Keratinocyte (primary cell): ENCODE results near the gene CCDC9B. TPM values are rescaled to one million over a fixed set of nuclear protein-coding genes. Genes with fewer than 3 reads are reported as not detected.
A peak's percentile ranks its signal among the peaks of the same experiment; 100 is the strongest.

Experiments used
- DNase-seq: peaks from one replicate; pipeline ENCODE4 v3.0.0-alpha.2; 2011; ENCODE audit warnings: low read depth, missing footprints, low spot score
- FAIRE-seq: peaks from 2 replicates; lab custom pipeline; 2011; peaks lifted over from hg19 to GRCh38; lab: Jason Lieb, UNC
- H2AFZ ChIP-seq: 2 replicates; pipeline ENCODE4 v1.6.0; 2012; ENCODE audit warnings: low read length, control low read depth, inconsistent platforms; ENCODE audit not compliant: control insufficient read depth
- H3K27ac ChIP-seq: 2 replicates; pipeline ENCODE4 v1.5.1; 2011; ENCODE audit warnings: low read length; ENCODE audit not compliant: control insufficient read depth, insufficient read depth
- H3K27me3 ChIP-seq: 3 replicates; pipeline ENCODE4 v1.6.0; 2011; ENCODE audit warnings: low read length; ENCODE audit not compliant: control insufficient read depth, insufficient read depth; ENCODE audit errors: extremely low read depth
- H3K36me3 ChIP-seq, 2 experiments: 2 replicates in 1 of 2; 3 replicates in 1 of 2; pipeline ENCODE4 v1.5.1; 2011; ENCODE audit warnings: low read length in 2 of 2, mild to moderate bottlenecking in 1 of 2; ENCODE audit not compliant: control insufficient read depth in 2 of 2, insufficient read depth in 2 of 2; ENCODE audit errors: extremely low read depth in 1 of 2
- H3K4me1 ChIP-seq: 3 replicates; pipeline ENCODE4 v1.5.1; 2011; ENCODE audit warnings: low read length; ENCODE audit not compliant: control insufficient read depth, insufficient read depth; ENCODE audit errors: extremely low read depth
- H3K4me2 ChIP-seq: 3 replicates; pipeline ENCODE4 v1.6.0; 2011; ENCODE audit warnings: low read depth, low read length; ENCODE audit not compliant: control insufficient read depth, insufficient read depth; ENCODE audit errors: extremely low read depth
- H3K4me3 ChIP-seq, 3 experiments: fragments of 200-600 bp in 1 of 3; sonication (generic) in 1 of 3; 2 replicates in 2 of 3; 3 replicates in 1 of 3; pipeline ENCODE4 v1.5.1; 2011 to 2016; ENCODE audit warnings: low read length in 3 of 3, mild to moderate bottlenecking in 3 of 3, control low read depth in 2 of 3, inconsistent platforms in 1 of 3, low read depth in 1 of 3, mixed read lengths in 1 of 3, mixed run types in 1 of 3, moderate library complexity in 1 of 3; ENCODE audit not compliant: control insufficient read depth in 2 of 3, insufficient read depth in 2 of 3; ENCODE audit errors: extremely low read depth in 1 of 3
- H3K79me2 ChIP-seq: 2 replicates; pipeline ENCODE4 v1.6.0; 2012; ENCODE audit warnings: low read length; ENCODE audit not compliant: control insufficient read depth, insufficient read depth
- H3K9ac ChIP-seq: 3 replicates; pipeline ENCODE4 v1.6.0; 2011; ENCODE audit warnings: low read length; ENCODE audit not compliant: control insufficient read depth, insufficient read depth; ENCODE audit errors: extremely low read depth
- H3K9me1 ChIP-seq: 3 replicates; pipeline ENCODE4 v1.6.0; 2011; ENCODE audit warnings: low read length; ENCODE audit not compliant: control insufficient read depth, insufficient read depth; ENCODE audit errors: extremely low read depth
- H3K9me3 ChIP-seq: 2 replicates; pipeline ENCODE4 v1.5.1; 2012; ENCODE audit warnings: low read depth, low read length; ENCODE audit not compliant: control insufficient read depth
- H4K20me1 ChIP-seq: 3 replicates; pipeline ENCODE4 v1.6.0; 2011; ENCODE audit warnings: low read length; ENCODE audit not compliant: control insufficient read depth, insufficient read depth; ENCODE audit errors: extremely low read depth
- EZH2 ChIP-seq: IDR thresholded peaks from one replicate; pipeline ENCODE4 v1.6.1; 2012; ENCODE audit warnings: inconsistent platforms, mild to moderate bottlenecking, low read length, moderate library complexity
- dilution Hi-C: fragments of 300-500 bp; cut with MboI; formaldehyde crosslinking; loops from one replicate; pipeline ENCODE4 v1.7.0; 2020; ENCODE audit warnings: low sequenced_read_pairs; ENCODE audit not compliant: extremely low pct_ligation_motif_present
- polyA plus RNA-seq, 5 experiments: library from polyadenylated mRNA; depleted of rRNA in 3 of 5; stranded (reverse) in 3 of 5; stranded (forward) in 1 of 5; unstranded in 1 of 5; fragments of >200 nt; gene quantifications; 1 replicate in 1 of 5; 2 replicates in 3 of 5; 3 replicates in 1 of 5; pipeline versions ENCODE4 v1.2.1 to v1.2.3, GENCODE V29; 2011 to 2012; ENCODE audit warnings: missing spikeins in 2 of 5, low read depth in 1 of 5, low replicate concordance in 1 of 5
- TF ChIP-seq, protein P1 (sequence below), 3 experiments: IDR thresholded peaks in 1 of 3; conservative IDR thresholded peaks in 1 of 3; optimal IDR thresholded peaks in 1 of 3; 2 replicates in 2 of 3; 3 replicates in 1 of 3; pipeline versions ENCODE3 to v1.5.1; 2011; ENCODE audit warnings: low read length in 3 of 3, mild to moderate bottlenecking in 3 of 3, moderate library complexity in 2 of 3, control low read depth in 1 of 3, inconsistent platforms in 1 of 3; ENCODE audit not compliant: insufficient read depth in 2 of 3; ENCODE audit errors: extremely low read depth in 1 of 3

CCDC9B gene
- polyA plus RNA-seq, 1 donor (not counting 4 experiments of a cell fraction or from before 2014, with no cell fraction given), result 9.6 TPM

DNA sequence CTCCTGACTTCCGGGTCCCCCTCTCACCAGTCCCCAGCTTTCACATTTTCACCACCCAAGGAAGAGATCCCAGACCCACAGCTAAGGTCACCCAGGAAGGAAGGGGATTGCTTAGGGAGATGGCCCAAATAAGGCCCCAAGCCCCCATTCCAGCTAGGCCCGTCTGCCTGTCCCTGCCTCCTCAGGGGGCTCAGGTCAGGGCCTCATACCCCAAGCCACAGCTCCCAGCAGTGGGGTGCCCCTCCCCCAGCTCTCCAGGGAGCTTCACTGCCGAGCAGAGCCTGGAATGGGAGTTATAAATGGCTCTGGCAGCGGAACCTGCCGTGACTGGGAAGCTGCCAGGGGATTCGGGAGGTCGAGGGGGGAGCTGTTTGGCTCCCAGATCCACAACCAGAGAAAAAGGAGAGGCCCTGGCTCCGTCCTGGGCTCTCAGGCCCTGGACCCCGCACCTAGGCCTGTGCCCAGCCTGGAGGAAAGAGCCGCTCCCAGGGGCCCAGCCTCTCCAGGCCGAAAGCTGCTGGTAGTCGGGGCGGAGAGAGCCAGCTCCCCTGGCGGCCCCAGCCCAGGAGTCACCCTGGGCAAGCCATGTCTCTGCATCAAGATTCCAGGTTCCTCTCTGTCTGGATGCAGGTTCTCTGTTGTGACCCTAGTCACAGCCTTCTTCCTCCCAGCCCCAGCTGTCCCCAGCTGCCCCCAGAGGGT lies 550 bp downstream of the CCDC9B start:
- H3K4me3 ChIP-seq, result peak overlapping the region; percentile 74 to 90 (median 75)
- peaks cover 35% of the 10 kb centered on the region for H3K79me2 ChIP-seq
- H3K27me3 ChIP-seq, result no peaks in the 10 kb centered on the region
- FAIRE-seq, result no peak
- no peaks in the 10 kb centered on the region for H3K9me3 ChIP-seq
- peak overlapping the region; percentile 91 for H3K27ac ChIP-seq
- H3K36me3 ChIP-seq, result peaks cover 16 to 25% of the 10 kb centered on the region in 2 experiments
- no peak for DNase-seq
- no peaks in the 10 kb centered on the region for H4K20me1 ChIP-seq
- dilution Hi-C loops, result no loop called here
- no peak for TF ChIP-seq EZH2
- TF ChIP-seq, protein P1, sequence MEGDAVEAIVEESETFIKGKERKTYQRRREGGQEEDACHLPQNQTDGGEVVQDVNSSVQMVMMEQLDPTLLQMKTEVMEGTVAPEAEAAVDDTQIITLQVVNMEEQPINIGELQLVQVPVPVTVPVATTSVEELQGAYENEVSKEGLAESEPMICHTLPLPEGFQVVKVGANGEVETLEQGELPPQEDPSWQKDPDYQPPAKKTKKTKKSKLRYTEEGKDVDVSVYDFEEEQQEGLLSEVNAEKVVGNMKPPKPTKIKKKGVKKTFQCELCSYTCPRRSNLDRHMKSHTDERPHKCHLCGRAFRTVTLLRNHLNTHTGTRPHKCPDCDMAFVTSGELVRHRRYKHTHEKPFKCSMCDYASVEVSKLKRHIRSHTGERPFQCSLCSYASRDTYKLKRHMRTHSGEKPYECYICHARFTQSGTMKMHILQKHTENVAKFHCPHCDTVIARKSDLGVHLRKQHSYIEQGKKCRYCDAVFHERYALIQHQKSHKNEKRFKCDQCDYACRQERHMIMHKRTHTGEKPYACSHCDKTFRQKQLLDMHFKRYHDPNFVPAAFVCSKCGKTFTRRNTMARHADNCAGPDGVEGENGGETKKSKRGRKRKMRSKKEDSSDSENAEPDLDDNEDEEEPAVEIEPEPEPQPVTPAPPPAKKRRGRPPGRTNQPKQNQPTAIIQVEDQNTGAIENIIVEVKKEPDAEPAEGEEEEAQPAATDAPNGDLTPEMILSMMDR (optimal IDR thresholded peaks at IDR 0.05 in 1 of 3, IDR thresholded peaks at IDR 0.05 in 1 of 3, conservative IDR thresholded peaks at IDR 0.05 in 1 of 3; ENCODE audit: extremely low read depth in 1 of 3, insufficient read depth in 2 of 3, low read length in 3 of 3), result no peak
- no peaks in the 10 kb centered on the region for H3K9me1 ChIP-seq
- no peak overlapping the region for H2AFZ ChIP-seq
- H3K4me1 ChIP-seq, result peaks cover 88% of the 10 kb centered on the region
- peak overlapping the region; percentile 97 for H3K4me2 ChIP-seq
- peak overlapping the region; percentile 96 for H3K9ac ChIP-seq

DNA sequence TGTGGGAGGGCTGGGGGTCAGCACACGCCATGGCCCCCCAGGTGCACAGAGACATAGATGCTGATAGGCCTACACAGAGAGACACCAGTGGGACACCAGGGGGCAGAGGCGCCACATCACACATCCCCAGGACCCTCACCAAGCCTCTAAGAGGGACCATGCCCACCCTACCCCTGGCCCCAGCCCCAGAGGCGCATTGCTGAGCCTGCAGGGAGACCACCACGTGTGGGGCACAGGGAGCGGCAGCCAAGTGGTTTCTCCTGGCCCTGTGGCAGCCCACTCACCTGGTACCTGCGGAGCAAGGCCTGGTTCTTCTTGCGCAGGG lies 1.2 kb downstream of the CCDC9B start:
- no peak overlapping the region for H2AFZ ChIP-seq
- dilution Hi-C loops, result no loop called here
- H3K36me3 ChIP-seq, result peaks cover 18 to 30% of the 10 kb centered on the region in 2 experiments
- H3K9me1 ChIP-seq, result no peaks in the 10 kb centered on the region
- DNase-seq (no peak), FAIRE-seq (no peak)
- H3K79me2 ChIP-seq, result peaks cover 35% of the 10 kb centered on the region
- peak overlapping the region; percentile 96 for H3K9ac ChIP-seq
- H3K9me3 ChIP-seq, result no peaks in the 10 kb centered on the region
- no peaks in the 10 kb centered on the region for H4K20me1 ChIP-seq
- H3K4me1 ChIP-seq, result peaks cover 90% of the 10 kb centered on the region
- H3K27ac ChIP-seq, result peak overlapping the region; percentile 91
- H3K4me2 ChIP-seq, result peak overlapping the region; percentile 97
- TF ChIP-seq EZH2, result no peak
- TF ChIP-seq, protein P1 (optimal IDR thresholded peaks at IDR 0.05 in 1 of 3, IDR thresholded peaks at IDR 0.05 in 1 of 3, conservative IDR thresholded peaks at IDR 0.05 in 1 of 3; ENCODE audit: extremely low read depth in 1 of 3, insufficient read depth in 2 of 3, low read length in 3 of 3), result peak in 1 of 3 experiments; percentile 25
- H3K4me3 ChIP-seq, result peak overlapping the region; percentile 74 to 90 (median 75)
- no peaks in the 10 kb centered on the region for H3K27me3 ChIP-seq
